Measurements from ENCODE around the gene KRT17. TPM values are rescaled to one million over a fixed set of nuclear protein-coding genes. Genes with fewer than 3 reads are reported as not detected.
"Not testable (repeated sequence)": the region's sequence is repeated elsewhere in the genome, so short reads cannot be mapped to it uniquely, and the experiment has no call there.

Gene KRT17
- total RNA-seq, 1 experiment from 2014 or later = 276 TPM

DNA sequence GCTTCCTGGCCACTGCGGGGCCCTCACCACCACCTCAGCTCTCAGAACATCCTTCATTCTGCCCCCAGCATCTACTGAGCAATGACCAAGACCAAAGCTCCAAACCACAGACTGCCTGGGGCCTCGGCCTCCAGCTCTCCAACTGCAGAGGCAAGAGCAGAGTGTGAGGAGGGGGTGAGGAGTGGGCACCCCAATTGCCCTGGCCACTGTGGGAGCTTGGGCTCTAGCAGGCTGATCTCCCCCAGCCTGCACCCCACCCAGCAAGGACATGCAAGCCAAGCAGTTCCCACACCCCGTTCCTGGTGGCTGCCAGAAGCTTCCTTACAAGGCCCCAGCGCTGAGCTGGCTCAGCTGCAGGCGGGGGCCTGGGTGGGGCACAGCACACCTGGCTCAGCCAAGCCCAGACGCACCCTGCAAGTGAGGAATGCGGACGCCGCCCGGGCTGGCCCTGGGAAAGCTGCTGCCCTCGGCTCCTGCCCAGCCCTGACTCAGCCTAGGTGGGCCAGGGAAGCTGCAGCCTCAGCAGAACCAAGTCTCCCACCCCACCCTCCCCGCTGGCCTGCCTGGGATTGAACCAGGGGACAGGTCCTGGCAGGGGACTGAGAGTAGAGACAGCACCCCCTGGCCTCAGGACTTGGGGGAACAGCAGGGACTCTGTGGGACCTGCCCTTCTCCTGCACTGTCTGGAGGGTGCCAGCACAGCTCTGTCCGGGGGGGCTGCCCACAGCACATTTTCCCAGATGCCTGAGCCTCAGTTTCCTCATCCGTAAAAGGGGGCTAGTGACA is 29.7 kb upstream of the KRT17 start:
- DNase-seq (ENCODE audit: low read depth) = peak; percentile 37

GRCh38 chr17:41653421-41653820 is 29.0 kb upstream of the KRT17 start:
- DNase-seq (ENCODE audit: low read depth) = no peak

DNA sequence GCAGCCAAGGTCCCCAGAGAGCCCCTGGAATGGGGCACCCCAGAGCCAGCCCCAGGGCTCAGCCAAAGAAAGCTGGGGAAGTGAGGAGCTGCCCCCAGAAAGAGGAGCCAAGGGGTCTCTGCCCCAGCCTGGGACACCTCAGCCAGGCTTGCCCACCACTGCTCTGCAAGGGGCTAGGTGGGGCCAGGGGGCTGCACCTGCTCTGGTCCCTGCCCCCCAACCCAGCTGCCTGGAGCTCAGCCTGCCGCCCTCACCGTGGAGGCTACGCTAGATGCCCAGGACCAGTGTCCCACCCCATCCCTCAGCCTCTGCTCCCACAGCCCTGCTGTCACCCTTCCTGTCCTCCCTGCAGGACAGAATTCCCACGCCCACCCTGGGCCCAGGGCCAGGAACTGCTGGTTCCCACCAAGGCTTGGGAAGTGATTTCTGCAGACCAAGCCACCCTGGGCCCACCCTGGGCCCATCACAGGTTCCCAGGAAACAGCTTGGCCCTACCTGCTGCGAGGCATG is 28.1 kb upstream of the KRT17 start:
- no peak for DNase-seq (ENCODE audit: low read depth)

GRCh38 chr17:41651625-41652460 is 27.5 kb upstream of the KRT17 start:
- no peak for DNase-seq (ENCODE audit: low read depth)

DNA sequence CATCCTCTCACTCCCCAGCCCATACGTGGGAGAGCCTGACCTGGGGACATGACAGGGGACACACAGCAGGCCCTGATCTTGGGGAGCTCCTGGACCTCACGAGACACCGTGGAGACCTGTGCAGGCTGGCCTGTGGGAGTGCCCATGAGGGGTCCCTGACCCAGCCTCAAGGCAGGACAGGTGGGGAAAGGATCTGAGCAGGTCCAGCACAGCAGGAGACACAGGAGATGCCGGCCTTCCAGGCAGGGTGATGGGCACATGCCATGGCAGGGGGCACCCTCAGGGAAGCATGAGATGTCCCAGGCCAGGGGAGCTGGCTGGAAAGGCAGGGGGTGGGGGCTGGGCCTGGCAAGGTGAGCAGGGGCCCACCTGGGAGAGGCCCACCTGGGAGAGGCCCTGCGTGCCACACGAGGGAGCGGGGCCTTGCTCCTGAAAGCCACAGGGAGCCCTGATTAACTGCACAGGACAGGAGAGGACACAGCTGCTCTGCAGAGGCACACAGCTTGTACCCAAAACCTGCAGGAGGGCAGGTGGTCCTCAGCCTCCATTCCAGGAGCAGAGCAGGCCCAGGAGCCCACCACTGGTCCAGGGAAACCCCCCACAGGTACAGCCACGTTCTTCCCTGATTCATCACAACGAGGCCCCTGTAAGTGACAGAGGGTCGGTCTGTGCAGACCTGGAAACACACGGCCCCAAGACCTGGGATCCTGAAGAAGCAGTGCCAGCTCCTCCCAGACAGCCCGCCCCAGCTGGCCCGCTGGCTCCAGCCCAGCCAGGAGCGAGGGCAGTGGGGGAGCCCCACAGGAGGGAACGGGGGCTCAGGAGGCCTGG is 26.6 kb upstream of the KRT17 start:
- no peak for DNase-seq (ENCODE audit: low read depth)

DNA sequence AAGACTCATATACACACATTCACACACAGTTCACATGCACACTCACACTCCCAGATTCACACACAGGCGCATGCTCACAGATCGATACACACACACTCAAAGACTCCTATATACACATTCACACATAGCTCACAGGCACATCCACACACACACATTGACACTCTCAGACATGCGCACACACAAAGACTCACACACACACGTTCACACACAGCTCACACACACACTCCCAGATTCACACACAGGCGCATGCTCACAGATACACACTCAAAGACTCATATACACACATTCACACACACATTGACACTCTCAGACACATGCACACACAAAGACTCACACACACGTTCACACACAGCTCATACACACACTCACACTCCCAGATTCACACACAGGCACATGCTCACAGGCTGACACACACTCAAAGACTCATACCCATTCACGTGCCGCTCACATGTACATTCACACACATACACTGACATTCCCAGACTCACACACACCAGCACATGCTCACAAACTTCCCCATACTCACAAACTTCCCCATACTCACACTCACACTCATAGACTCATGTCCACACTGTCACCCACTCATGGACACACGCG is 25.6 kb upstream of the KRT17 start:
- no peak for DNase-seq (ENCODE audit: low read depth)

GRCh38 chr17:41648411-41649195 is 24.2 kb upstream of the KRT17 start:
- peak; percentile 89 for DNase-seq (ENCODE audit: low read depth)

GRCh38 chr17:41647940-41648410 is 23.6 kb upstream of the KRT17 start:
- DNase-seq (ENCODE audit: low read depth) = peak; percentile 82

GRCh38 chr17:41647038-41647813 is 22.9 kb upstream of the KRT17 start:
- DNase-seq (ENCODE audit: low read depth) = no peak

DNA sequence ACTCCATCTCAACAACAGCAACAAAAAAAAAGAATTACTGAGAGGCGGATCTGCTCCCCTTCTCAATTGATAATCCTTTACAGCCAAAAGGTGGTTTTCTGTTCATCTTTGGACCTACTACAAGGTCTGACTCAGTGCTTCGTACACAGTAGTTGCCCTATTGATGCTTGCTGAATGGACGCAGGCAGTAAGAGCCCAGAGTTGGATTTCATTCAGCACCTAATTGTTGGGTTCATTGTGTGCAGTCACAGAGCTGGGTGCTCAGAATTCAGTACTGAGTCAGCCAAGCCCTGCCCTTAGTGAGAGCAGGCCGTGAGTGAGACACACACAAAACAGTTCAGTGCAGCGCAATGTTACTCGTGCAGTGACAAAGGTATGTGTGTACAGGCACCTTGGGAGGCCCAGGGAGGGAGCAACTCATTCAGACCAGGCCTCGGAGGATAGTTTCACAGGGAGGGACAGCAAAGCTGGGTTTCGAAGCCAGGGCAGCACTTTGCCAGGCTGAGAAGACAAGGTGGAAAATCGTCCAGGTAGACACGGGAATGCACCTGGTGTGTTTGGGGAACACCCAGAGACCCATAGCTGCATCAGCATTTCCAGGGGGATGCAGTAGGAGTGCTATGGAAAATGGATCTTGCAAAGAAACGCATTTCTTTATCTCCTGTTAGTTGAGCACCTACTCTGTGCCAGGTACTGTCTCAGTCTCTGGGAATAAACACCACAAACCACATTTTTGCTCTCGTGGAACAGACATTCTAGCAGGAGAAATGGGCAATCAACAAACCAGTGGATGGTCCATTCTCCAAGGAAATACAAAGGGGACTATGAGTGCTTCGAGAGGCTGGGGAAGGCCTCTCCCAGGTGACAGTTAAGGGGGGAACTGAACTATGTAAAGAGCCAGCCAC is 18.1 kb upstream of the KRT17 start:
- no peak for DNase-seq (ENCODE audit: low read depth)

GRCh38 chr17:41640596-41640995 is 16.2 kb upstream of the KRT17 start:
- not testable (repeated sequence) for DNase-seq (ENCODE audit: low read depth)

- no peak for DNase-seq (ENCODE audit: low read depth)
Measured at GRCh38 chr17:41639492-41640473, 15.4 kb upstream of the KRT17 start.

GRCh38 chr17:41638941-41639340 is 14.6 kb upstream of the KRT17 start:
- no peak for DNase-seq (ENCODE audit: low read depth)

- no peak for DNase-seq (ENCODE audit: low read depth)
Measured at GRCh38 chr17:41638194-41638593, 13.8 kb upstream of the KRT17 start.

DNA sequence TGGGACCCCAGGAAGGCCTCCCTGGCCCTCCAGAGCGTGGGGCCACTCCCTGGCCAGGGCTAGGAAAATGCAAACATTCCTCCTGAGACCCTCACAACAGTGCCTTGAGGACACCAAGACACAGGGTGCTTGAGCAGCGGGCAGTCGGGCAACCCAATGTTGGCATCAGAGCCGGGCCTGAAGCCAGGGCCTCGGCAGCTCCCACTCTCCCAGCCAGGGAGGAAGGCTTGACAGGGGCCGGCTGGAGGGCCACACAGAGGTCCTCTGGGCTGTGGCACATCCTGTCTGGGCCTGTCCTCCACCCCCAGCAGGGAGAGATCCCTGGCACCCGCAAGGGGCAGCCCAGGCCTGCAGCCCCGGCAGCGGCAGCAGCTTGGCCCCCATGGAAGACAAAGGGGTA is 12.3 kb upstream of the KRT17 start:
- no peak for DNase-seq (ENCODE audit: low read depth)

- peak; percentile 49 for DNase-seq (ENCODE audit: low read depth)
Measured at GRCh38 chr17:41635121-41636097, 11.0 kb upstream of the KRT17 start.

Measured in Daoy (cell line).